Islet precursor cell (in vitro differentiated cells): ENCODE measurements around the gene S100Z.
A peak's percentile ranks its signal among the peaks of the same experiment; 100 is the strongest.
"Not testable (repeated sequence)": the region's sequence is repeated elsewhere in the genome, so short reads cannot be mapped to it uniquely, and the experiment has no call there.

ENCODE experiments used
- DNase-seq: peaks from one replicate; pipeline ENCODE4 v3.0.0-alpha.2; 2018

Gene S100Z

DNA sequence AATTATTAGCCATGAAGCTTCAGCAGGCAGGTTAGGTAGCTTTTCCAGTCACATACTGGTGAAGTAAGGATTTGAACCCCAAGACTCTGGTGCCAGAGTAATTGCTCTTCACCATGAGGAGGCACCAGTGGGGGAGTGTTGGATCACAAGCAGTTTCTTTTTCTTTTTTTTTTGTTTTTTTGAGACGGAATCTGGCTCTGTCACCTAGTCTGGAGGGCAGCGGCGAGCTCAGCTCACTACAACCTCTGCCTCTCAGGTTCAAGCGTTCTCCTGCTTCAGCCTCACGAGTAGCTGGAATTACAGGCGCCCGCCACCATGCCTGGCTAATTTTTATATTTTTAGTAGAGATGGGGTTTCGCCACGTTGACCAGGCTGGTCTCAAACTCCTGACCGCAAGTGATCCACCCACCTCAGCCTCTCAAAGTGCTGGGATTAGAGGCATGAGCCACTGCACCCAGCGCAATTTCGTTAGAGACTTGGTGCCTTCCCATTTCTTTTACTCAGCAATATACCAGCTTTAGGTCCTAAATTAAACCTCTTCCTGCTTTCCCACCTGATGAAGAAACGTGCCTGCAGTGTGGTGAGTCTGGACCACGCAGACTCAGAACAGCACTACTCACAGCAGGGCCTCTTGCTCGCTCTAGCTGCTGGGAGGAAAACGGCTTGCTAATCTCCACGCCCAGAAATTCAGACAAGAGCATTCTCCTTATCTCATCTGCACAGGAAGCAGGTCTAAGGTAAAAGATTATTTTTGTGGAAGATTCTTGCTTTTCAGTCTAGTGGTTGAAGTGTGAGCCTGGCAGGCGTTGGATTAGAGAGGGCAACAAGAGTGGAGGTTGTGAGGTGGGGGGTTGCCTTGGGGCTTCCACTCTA lies at the start of gene S100Z:
S100Z (plus strand) TSS at position 596 of the 873 bp plus-strand sequence. CDS start 25,346 bp downstream, outside the sequence.
- DNase-seq, result no peak

DNA sequence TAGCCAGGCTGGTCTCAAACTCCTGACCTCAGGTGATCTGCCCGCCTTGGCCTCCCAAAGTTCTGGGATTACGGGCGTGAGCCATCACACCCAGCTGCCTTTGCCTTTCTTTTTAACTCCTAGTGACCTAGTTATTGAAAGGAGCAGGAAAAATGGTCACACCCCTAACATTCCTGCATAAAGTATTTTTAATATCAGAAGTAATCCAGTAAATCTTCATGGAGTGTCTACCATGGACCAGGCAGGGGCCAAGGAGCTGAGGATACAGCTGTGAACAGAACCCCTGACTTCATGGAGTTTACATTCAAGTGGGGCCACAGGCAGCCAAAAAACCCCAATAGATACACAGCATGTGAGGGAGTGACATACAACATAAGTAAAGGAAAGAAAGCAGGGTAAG lies 49.2 kb upstream of the S100Z start:
- no peak for DNase-seq

DNA sequence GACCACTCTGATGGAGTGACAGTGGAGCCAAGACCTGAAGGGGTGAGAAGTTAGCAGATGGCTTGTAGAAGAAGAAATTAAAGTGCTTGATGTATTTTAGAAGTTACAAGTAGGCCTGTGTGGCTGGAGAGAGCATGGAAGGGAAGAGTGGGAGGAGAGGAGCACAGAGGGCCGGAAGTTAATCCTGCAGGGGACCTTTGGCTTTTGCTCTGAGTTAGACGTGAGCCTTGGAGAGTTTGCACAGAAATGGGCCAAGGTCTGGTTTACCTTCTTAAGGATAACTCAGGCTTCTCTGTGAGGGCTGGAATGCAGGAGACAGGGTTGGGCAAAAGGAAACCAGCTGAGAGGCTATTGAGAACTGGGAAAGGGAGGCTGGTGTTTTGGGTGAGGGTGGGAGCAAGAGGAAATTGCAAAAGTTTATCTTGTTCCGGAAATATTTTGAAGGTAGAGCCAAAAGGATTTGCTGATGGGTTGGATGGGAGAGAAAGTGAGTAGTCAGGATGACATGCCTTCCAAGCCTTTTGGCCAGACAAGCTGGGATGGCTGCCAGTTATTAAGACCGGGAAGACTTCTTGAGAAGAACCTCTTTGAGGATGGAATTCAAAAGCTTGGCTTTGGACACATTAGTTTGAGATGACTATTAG lies 48.5 kb upstream of the S100Z start:
- no peak for DNase-seq

DNA sequence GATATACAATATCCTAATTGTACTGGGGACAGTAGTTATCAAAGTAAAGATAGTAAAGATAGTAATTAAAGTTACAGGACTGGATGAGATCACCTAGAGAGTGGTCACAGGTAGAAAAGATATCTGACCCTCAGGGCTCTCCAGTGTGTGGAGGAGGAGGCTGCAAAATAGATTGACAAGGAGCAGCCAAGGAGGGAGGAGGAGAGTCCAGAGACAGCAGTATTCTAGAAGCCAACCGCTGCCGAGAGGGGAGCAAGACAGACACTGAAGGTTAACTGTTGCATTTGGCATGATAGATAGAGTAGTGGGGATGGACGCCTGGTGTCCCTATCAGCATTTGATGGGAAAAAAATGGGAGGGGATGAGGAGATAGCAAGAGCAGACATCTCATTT lies 48.0 kb upstream of the S100Z start:
- DNase-seq, result peak; percentile 76

DNA sequence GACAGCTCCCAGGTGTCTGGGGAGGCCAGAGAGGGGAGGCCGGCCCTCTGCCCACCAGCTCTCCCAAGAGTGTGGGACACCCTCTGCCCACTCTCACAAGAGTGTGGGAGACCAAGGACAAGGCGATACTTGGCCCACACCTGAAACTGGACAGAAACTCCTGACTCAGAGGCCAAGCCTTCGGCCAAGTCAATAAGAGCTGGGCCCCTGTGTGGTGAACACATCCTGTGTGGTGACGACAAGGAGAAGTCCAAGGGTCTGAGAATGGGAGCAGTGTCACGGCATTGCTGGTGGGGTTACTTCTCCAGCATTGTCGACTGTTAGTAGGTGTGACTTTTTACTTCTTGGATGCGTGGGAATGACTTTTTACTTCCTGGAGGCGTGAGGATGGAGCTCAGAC lies 45.5 kb upstream of the S100Z start:
- peak; percentile 76 for DNase-seq

DNA sequence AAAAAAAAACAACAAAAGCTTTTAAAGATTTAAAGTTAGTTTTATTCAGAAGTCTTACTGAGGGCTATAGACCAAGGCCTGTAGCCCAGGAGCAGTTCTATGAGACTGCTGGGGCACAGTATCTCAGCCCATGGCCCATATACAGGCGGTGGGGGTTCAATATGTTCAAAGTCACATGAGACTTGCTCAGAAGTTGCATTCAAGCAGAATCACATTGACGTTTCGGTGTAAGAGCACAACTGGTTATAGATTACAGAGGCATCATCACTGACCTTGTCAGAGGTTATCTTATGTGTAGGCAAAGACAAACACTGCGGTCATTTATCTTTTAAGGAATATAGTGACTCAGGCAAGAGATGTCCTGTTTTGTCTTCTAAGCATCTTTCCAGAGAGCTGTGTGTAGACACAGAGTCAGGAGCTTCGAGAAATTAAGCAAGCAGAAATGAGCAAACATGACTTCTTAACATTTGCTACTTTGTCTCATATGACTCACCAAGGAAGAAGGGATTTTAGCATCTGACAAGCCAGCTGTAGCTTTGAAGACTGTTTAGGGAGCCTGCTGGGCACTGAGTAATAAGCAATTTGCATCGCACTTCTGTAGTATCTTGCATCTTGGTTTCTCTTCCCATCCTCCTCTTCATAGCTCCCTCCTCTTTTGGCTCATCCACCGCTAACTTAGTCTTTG lies 43.9 kb upstream of the S100Z start:
- DNase-seq, result peak; percentile 88

- DNase-seq, result peak; percentile 81
These were observed 42.5 kb upstream of the S100Z start for GRCh38 chr5:76807296-76807695.

- DNase-seq, result peak; percentile 93
These were observed 41.6 kb upstream of the S100Z start for GRCh38 chr5:76808141-76808691.

DNA sequence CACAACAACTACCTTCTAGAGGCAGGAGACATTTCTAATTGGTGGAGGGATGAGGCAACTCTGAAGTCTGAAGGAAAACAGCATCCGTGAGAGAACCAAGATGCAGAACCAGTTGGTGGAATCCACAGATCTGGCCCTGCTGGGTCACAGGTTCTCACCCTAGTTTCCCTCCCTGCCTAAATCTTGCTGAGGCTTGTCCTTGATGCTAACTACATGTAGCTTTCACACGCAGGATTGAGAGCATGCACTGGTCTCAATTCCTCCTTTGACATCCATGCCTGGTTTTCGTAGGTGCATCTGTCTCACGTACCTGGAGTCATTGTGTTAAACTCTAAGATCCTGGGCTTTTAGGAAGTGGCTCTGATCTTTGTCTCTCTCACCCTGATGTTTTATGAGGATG lies 40.7 kb upstream of the S100Z start:
- DNase-seq, result peak; percentile 84

DNA sequence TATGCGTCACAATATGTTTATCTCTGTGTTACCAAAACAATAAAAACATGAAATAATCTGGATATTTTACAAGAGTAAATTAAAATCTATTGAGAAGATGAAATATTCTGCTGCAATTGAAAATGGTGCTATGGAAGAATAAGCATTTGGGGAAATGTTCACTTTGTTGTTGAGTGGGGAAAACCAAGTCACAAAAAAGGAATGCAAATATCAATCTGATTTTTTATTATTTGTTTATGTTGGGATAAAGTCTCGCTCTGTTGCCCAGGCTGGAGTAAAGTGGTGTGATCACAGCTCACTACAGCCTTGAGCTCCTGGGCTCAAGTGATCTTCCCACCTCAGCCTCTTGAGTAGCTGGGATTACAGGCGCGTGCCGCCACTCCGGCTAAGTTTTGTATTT lies 39.6 kb upstream of the S100Z start:
- no peak for DNase-seq

DNA sequence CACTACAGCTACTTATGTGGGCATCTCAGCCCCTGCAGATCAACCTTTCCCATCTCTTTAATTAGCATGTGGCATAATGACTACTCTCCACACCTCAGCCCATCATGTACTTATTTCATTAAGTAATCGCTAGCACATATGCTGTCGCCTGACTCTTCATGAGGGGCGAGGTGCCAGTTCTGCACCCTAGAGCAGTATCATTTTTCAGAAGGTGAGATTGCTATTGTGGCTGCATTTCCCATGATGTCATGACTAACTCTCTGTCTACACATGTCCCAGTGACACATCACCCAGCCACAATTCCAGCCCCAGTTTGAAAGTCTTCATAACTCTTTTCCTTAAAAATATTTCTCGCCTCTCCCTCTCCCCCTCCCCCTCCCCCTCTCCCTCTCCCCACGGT lies 38.6 kb upstream of the S100Z start:
- DNase-seq, result no peak

DNA sequence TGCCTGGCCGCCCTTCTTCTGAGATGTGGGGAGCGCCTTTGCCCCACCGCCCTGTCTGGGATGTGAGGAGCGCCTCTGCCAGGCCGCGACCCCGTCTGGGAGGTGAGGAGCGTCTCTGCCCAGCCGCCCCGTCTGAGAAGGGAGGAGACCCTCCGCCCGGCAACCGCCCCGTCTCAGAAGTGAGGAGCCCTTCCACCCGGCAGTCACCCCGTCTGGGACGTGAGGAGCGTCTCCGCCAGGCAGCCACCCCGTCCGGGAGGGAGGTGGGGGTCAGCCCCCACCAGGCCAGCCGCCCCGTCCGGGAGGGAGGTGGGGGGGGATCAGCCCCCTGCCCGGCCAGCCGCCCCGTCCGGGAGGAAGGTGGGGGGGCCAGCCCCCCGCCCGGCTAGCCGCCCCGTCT lies 37.6 kb upstream of the S100Z start:
- not testable (repeated sequence) for DNase-seq

DNA sequence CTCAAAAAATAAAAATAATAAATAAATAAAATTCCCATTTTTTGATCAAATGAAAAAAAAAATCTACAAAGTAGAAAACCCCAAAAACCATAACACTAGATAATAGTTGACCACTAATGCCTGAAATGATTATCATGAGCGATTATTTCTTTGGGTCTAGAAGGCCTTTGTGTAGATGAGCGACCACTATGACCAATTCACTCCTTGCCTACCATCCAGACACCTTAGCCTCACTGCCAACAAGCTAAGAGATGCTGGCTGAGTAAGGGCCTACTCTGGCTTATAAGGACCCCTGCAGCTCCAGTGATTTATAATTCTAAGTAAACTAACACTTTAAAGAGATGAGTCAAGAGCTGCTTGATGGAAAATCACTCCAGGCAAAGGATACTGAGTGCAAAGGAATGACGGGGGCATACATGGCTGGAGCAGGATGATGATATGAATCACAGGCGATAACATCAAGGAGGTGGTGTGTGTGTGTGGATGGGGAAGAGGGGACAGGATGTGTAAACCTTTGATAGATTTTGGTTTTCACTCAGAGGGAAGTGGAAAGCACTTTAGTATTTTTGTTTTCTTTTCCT lies 35.7 kb upstream of the S100Z start:
- DNase-seq, result peak; percentile 86

GRCh38 chr5:76816110-76816831 lies 33.5 kb upstream of the S100Z start:
- no peak for DNase-seq

DNA sequence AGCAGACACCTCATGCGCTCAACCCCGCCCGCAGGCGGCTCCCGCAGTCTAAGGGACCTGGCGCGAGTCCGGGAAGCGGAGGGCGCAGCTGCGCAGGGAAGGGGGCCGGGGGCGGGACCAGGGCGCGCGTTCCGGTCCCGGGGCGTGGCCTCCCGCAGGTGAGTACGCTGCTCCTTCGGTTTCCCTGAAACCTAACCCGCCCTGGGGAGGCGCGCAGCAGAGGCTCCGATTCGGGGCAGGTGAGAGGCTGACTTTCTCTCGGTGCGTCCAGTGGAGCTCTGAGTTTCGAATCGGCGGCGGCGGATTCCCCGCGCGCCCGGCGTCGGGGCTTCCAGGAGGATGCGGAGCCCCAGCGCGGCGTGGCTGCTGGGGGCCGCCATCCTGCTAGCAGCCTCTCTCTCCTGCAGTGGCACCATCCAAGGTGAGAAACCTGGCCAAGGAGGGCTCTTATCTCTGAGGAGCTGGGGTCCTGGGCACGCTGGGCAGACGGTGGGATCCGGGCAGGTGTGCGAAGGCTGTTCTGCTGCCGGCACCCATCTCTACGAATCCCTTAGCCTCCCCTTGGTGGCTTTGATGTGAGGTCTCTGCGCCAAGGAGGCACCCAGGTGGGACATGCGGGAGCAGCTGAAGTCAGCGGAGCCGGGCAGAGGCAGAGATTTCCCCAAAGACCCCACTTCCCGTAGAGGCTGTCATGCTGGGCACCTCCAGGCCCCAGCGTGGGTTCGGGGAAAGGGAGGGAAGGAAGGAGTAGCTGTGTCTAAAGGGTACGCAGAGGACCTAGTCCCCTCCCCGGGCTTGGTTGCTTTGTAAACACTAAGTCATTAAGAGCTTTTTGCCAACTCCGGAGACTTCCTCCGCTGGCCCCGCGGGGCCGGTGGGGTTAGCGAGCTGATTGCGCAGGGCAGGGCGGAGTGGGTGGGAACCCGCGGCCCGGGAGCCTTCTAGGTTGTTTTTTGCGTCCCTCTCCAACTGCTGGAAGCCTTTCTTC lies 30.7 kb upstream of the S100Z start, which contains the start of gene F2RL1:
F2RL1 (plus strand) TSS at position 187 of the 988 bp plus-strand sequence; CDS start at position 340, 153 bp downstream.
- peak; percentile 99 for DNase-seq

GRCh38 chr5:76819851-76820525 lies 29.8 kb upstream of the S100Z start:
- DNase-seq, result peak; percentile 66

DNA sequence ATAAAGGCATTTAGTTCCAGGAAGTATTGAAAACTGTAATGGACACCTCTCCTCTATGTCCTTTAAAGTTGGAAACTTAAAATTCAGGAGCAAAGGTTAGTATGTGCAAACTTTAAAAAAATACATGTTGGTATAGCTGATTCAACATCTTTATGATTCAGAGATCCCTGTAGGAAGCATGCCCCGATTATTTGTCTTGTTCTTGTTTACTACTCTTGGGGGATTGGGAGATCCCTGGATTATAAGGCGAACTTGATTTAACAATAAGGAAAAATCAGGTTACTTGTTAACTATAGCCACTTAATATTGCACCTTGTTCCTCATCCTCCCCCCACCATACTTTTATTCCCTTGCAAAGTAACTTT lies 29.3 kb upstream of the S100Z start:
- no peak for DNase-seq

DNA sequence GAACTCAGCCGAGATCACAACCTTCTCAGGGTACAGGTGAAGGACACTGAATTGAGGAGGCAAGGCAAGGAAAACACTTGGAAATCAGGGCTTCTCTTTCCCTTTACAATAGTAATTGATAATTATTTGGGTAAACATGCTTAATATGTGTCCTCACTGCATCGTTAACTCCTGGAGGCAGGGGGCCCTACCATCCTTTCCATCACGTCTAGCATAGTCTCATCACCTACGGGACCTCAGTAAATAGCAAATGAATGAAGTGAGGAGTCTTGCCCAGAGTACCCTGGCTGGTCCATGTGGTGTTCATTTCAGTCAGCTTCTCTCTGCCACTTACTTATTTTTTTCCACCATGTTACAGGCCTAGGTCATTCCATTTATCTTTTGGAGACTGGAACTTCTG lies 28.7 kb upstream of the S100Z start:
- no peak for DNase-seq

GRCh38 chr5:76822105-76822731 lies 27.6 kb upstream of the S100Z start:
- not testable (repeated sequence) for DNase-seq

DNA sequence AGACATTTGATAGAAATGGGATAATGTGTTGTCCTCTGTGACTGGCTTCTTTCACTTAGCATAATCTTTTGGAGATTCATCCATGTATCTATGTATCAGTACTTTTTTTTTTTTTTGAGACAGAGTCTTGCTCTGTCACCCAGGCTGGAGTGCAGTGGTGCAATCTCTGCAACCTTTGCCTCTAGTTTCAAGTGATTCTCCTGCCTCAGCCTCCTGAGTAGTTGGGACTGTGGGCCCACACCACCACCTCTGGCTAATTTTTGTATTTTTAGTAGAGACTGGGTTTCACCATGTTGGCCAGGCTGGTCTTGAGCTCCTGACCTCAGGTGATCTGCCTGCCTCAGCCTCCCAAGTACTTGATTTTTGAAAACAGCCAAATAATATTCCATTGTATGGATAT lies 23.4 kb upstream of the S100Z start:
- not testable (repeated sequence) for DNase-seq
